Transverse colon (tissue), 4 donors: ENCODE measurements around the gene SNX5. TPM values are rescaled to one million over a fixed set of nuclear protein-coding genes. Genes with fewer than 3 reads are reported as not detected.

Source experiments
- DNase-seq: peaks from one replicate; pipeline ENCODE4 v3.0.0-alpha.2; 2019
- H3K27ac ChIP-seq, 4 donors: fragments of 200-600 bp; sonication (generic); 2 replicates each; pipeline ENCODE4 v1.5.1; 2016 to 2018; ENCODE audit warnings: inconsistent platforms in 4 of 4
- H3K27me3 ChIP-seq: fragments of 200-600 bp; sonication (generic); 2 replicates; pipeline ENCODE4 v1.5.1; 2017; ENCODE audit warnings: inconsistent platforms
- H3K36me3 ChIP-seq, 4 donors: fragments of 200-600 bp; sonication (generic); 2 replicates each; pipeline ENCODE4 v1.5.1; 2017 to 2019; ENCODE audit warnings: inconsistent platforms in 4 of 4
- H3K4me1 ChIP-seq, 4 donors: fragments of 200-600 bp; sonication (generic); 2 replicates each; pipeline ENCODE4 v1.5.1; 2017 to 2020; ENCODE audit warnings: inconsistent platforms in 4 of 4
- H3K4me3 ChIP-seq, 4 donors: fragments of 200-600 bp; sonication (generic); 1 replicate in 1 of 4; 2 replicates in 3 of 4; pipeline versions ENCODE4 v1.5.1 to v1.6.1; 2017 to 2019; ENCODE audit warnings: inconsistent platforms in 4 of 4
- H3K9me3 ChIP-seq, 2 donors: fragments of 200-600 bp; sonication (generic); 2 replicates each; pipeline ENCODE4 v1.5.1; 2017 to 2019; ENCODE audit warnings: inconsistent platforms in 2 of 2
- CTCF ChIP-seq, 5 experiments: fragments of 200-600 bp in 3 of 5; fragments of 450-650 bp in 2 of 5; sonication (generic) in 3 of 5; IDR thresholded peaks; 1 replicate in 2 of 5; 2 replicates in 3 of 5; pipeline ENCODE4 v1.5.1; 2016 to 2017; ENCODE audit warnings: antibody characterized with exemption in 5 of 5, inconsistent platforms in 3 of 5, mild to moderate bottlenecking in 2 of 5, moderate library complexity in 1 of 5
- EP300 ChIP-seq: sonication (generic); formaldehyde crosslinking; IDR thresholded peaks from one replicate; pipeline ENCODE4 v1.6.1; 2017; ENCODE audit warnings: antibody characterized with exemption, low read depth
- POLR2A ChIP-seq: fragments of 450-650 bp; IDR thresholded peaks from one replicate; pipeline ENCODE4 v1.6.1; 2016; ENCODE audit warnings: antibody characterized with exemption, mild to moderate bottlenecking, moderate library complexity
- POLR2AphosphoS5 ChIP-seq, 3 donors: sonication (generic); formaldehyde crosslinking; IDR thresholded peaks; one replicate each; pipeline ENCODE4 v1.6.1; 2016; ENCODE audit warnings: antibody characterized with exemption in 3 of 3
- WGBS, 2 donors: methylation state at CpG; one replicate each; pipeline ENCODE4 v1.1.5; 2018; ENCODE audit warnings: low coverage in 1 of 2; 5-methylcytosine and 5-hydroxymethylcytosine counted together
- in situ Hi-C, 4 donors: fragments of 200-750 bp; cut with MboI; loops; one replicate each; pipeline versions ENCODE4 v1.15.0 to v1.15.1; 2017; ENCODE audit warnings: low sequenced_read_pairs in 3 of 4, low pct_ligation_motif_present in 1 of 4, low pct_unique_long_range_greater_than_20kb in 1 of 4
- intact Hi-C: fragments of 100-400 bp; cut with DNase I; formaldehyde crosslinking; loops from one replicate; pipeline ENCODE4 v1.15.1; 2023; ENCODE audit warnings: low total_unique reads
- total RNA-seq, 4 donors: library from RNA; depleted of rRNA; stranded (reverse); fragments of >200 nt; gene quantifications; one replicate each; pipeline ENCODE4 v1.1.0, GENCODE V29; 2016

The SNX5 gene
- total RNA-seq, 4 donors from 2014 or later: 91.9 to 160 (median 122) TPM

- Histone ChIP-seq H3K27ac (no peak overlapping the region), H3K9me3 (no peaks in the 10 kb centered on the region), H3K36me3 (no peaks in the 10 kb centered on the region), H3K4me3 (no peak overlapping the region), H3K27me3 (no peaks in the 10 kb centered on the region), H3K4me1 (peaks cover 0 to 20% (median 3%) of the 10 kb centered on the region in 4 donors)
- WGBS, 2 donors: 73 to 83% methylated on average over 6 of the region's 6 CpGs
- DNase-seq: no peak
- in situ Hi-C loops (loop anchor here in 2 of 4 donors (10.0 to 25.0 kb wide), 2 partner anchors 477 to 480 kb away; no protein-coding TSS in a partner anchor), intact Hi-C loops (no loop called here)
- TF ChIP-seq POLR2A: no peak
- TF ChIP-seq EP300: no peak
- no peak for TF ChIP-seq CTCF (IDR thresholded peaks at IDR 0.05)
- no peak for TF ChIP-seq POLR2AphosphoS5 (IDR thresholded peaks at IDR 0.05)
Observed at GRCh38 chr20:17992224-17992637, 23.6 kb upstream of the SNX5 start.

GRCh38 chr20:17990278-17990972 is 21.8 kb upstream of the SNX5 start:
- Histone ChIP-seq H3K4me3 (no peak overlapping the region), H3K4me1 (peaks cover 0 to 22% (median 5%) of the 10 kb centered on the region in 4 donors), H3K36me3 (no peaks in the 10 kb centered on the region), H3K27ac (peak overlapping the region in 1 of 4 donors; percentile 39), H3K9me3 (no peaks in the 10 kb centered on the region), H3K27me3 (no peaks in the 10 kb centered on the region)
- intact Hi-C loops: no loop called here
- in situ Hi-C loops: loop anchor here in 2 of 4 donors (10.0 to 25.0 kb wide), 2 partner anchors 476 to 478 kb away; no protein-coding TSS in a partner anchor
- no peak for DNase-seq
- TF ChIP-seq EP300 (no peak), POLR2A (no peak), CTCF (IDR thresholded peaks at IDR 0.05) (no peak), POLR2AphosphoS5 (IDR thresholded peaks at IDR 0.05) (no peak)
- 84 to 96% methylated on average over 7 to 10 of the region's 10 CpGs for WGBS, 2 donors

- DNase-seq: no peak
- no peaks in the 10 kb centered on the region for H3K36me3 ChIP-seq
- in situ Hi-C loops (loop anchor here in 1 of 4 donors (25.0 kb wide), 1 partner anchor 476 kb away; no protein-coding TSS in a partner anchor), intact Hi-C loops (no loop called here)
- peaks cover 0 to 25% (median 10%) of the 10 kb centered on the region in 4 donors for H3K4me1 ChIP-seq
- WGBS, 2 donors: 95% methylated on average over 3 of the region's 3 CpGs; no CpG with 5 or more reads in 1 of the 2 donors
- no peaks in the 10 kb centered on the region for H3K9me3 ChIP-seq
- H3K27ac ChIP-seq: no peak overlapping the region
- no peak overlapping the region for H3K4me3 ChIP-seq
- no peaks in the 10 kb centered on the region for H3K27me3 ChIP-seq
- TF ChIP-seq POLR2A: no peak
- TF ChIP-seq EP300: no peak
- TF ChIP-seq POLR2AphosphoS5 (IDR thresholded peaks at IDR 0.05): no peak
- TF ChIP-seq CTCF (IDR thresholded peaks at IDR 0.05): no peak
Observed at GRCh38 chr20:17987988-17988387, 19.4 kb upstream of the SNX5 start.

- WGBS, 2 donors: 59 to 62% methylated on average over 7 of the region's 7 CpGs
- peak; percentile 21 for DNase-seq
- in situ Hi-C loops: loop anchor here in 1 of 4 donors (25.0 kb wide), 1 partner anchor 473 kb away; no protein-coding TSS in a partner anchor
- peaks cover 0 to 18% (median 10%) of the 10 kb centered on the region in 4 donors for H3K4me1 ChIP-seq
- no peaks in the 10 kb centered on the region for H3K9me3 ChIP-seq
- no peak for TF ChIP-seq POLR2A
- no peak for TF ChIP-seq EP300
- peak in 2 of 3 donors; percentile 52 to 64 for TF ChIP-seq POLR2AphosphoS5 (IDR thresholded peaks at IDR 0.05)
- no peak for TF ChIP-seq CTCF (IDR thresholded peaks at IDR 0.05)
- no peaks in the 10 kb centered on the region for H3K27me3 ChIP-seq
- H3K27ac ChIP-seq: peak overlapping the region; percentile 71 to 78 (median 72)
- intact Hi-C loops: no loop called here
- H3K36me3 ChIP-seq: no peaks in the 10 kb centered on the region
- no peak overlapping the region for H3K4me3 ChIP-seq
Observed at GRCh38 chr20:17985388-17986018, 16.9 kb upstream of the SNX5 start.
